Stimulated activated CD8-positive, alpha-beta memory T cell treated with anti-CD3 and anti-CD28 coated beads, Interleukin-4, amount 100 ng/mL, for 48 hours (primary cell): ENCODE measurements around the gene ACHE.

ENCODE experiments used
- DNase-seq: peaks from one replicate; pipeline ENCODE4 v3.0.0-alpha.2; 2020

Gene ACHE

DNA sequence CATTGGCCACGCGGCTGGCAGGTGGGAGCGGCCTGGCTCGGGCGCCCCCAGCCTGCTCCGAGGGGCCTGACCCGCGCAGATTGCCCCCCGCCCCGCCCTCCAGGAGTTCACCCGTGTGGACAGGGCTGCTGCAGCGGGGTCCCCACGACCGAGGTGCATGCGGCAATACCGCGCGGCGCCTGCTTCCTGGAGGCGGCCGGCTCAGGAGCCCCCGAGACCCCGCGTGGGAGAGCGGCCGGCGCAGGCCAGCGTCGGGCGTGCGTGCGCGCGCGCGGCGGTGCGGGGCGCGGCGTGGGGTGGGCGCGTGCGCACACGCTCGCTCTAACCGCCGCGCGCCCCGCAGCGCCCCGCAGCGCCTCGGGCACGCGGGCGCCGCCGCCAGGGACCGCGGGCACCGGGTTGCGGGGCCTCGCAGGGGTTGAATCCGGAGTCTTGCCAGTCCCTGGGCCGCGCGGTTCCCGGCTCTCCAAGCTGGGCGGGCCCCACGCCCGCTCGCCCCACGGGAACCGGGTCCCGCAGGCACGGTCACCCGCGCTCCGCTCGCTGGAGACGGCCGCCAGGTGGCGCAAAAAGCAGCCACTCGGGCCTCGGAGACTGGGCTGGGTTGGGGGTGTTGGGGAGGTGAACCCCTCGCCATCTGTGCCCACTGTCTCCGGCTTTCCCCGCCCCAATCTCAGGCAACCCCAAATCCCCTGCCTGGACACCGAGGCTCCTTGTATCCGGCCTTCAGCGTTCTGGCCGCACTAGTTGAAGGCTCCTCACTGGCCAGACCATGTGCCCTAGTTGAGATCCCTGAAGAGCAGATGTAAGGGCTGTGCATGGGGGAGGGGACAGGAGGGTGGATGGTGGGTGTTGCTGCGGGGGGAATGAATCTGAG is 1.3 kb upstream of the ACHE start:
- DNase-seq: peak; percentile 81

DNA sequence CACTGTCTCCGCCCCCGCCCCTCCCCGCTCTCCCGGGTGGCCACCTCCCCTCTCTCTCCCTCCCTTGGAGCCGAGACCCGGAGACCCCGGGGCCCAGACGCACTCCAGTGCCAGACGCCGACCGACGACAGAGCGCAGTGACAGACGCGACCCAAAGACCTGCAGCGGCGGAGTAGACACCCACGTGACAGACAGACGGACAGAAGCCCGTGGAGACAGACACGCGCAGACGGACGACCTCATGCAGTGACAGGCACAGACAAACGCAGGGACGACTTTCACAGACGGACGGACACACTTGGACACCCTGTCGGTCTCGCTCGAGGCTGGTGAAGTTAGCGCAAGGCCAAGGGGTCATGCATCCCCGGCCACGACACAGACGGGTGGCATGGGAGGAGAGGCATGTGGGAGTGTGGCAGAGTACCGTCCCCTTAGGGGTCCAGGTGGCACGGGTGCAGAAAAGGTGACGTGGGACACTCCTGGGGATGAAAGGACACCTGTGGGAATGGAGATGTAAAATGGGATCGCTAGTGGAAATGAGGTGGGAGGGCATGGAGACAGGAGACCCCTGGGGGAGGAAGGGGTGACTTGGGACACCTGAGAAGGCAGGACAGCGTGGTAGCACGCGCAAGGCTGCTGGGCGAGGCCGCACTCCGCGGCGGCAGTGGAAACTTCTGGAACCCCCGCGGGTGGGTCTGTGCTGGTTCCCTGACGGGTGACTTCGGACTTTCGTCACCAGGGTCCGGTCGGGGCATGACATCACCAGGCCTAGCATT is 456 bp upstream of the ACHE start:
- peak; percentile 48 for DNase-seq

- DNase-seq: peak; percentile 85
Measured at GRCh38 chr7:100894860-100895700, 608 bp downstream of the ACHE start.

- no peak for DNase-seq
Measured at GRCh38 chr7:100893910-100894721, 1.6 kb downstream of the ACHE start.

DNA sequence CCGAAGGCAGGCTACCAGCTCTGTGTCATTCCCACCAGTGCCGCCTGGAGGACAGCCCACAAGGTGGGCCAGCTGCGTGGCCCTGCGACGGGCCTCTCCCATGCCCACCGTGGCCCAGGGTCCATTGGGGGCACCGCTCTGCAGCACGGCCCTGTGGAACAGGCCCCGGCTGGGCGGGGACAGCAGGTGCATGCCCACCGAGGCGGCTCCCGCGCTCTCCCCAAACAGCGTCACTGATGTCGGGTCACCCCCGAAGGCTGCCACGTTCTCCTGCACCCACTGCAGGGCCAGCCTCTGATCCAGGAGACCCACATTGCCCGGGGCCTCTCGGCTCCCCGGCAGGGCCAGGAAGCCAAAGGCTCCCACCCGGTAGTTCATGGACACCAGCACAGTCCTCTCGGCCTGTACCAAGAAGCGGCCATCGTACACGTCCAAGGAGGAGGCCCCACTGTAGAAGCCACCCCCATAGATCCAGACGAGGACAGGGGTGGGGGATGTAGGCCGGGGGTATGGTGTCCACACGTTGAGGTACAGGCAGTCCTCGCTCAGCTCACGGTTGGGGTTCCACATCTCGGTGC is 2.3 kb downstream of the ACHE start:
- no peak for DNase-seq

GRCh38 chr7:100892364-100893317 is 3.0 kb downstream of the ACHE start:
- no peak for DNase-seq

GRCh38 chr7:100891568-100892247 is 4.0 kb downstream of the ACHE start:
- DNase-seq: no peak

DNA sequence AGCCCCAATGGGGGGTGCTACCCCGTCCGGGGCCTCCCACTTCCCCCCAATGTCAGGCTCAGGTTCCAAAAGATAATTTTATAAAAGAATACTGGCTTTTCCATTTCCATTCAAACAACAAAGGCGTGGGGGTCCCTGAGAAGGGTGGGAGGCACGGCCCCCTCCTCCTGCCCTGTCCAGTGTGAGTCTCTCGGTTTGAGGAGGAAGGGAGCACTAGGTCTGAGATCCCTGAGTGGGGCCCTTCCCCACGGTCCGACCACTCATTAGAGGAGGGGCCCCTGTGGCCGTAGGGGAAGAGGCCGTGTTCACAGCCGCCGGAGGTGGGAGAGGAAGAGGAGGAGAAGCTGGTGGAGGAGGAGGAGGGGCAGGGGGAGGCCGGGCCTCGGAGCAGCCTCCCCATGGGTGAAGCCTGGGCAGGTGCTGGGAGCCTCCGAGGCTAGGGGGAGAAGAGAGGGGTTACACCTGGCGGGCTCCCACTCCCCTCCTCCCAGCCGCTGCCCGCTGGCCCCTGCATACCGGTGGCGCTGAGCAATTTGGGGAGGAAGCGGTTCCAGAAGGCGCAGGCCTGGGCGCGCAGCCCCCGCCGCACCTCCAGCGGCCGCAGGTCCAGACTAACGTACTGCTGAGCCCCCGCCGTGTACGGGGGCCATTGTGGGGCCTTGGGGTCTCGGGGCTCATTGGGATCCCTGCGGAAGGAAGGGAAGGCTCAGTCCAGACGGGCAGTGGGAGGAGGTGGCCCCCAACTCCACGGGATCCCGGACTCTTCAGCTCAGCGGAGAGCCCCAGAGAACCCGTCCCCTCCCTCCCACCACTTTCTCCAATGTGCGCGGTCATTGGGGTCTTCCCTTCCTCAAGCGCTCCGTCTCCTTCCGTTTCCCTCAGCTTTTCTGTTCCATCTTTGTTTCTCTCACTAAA is 4.8 kb downstream of the ACHE start:
- DNase-seq: no peak

DNA sequence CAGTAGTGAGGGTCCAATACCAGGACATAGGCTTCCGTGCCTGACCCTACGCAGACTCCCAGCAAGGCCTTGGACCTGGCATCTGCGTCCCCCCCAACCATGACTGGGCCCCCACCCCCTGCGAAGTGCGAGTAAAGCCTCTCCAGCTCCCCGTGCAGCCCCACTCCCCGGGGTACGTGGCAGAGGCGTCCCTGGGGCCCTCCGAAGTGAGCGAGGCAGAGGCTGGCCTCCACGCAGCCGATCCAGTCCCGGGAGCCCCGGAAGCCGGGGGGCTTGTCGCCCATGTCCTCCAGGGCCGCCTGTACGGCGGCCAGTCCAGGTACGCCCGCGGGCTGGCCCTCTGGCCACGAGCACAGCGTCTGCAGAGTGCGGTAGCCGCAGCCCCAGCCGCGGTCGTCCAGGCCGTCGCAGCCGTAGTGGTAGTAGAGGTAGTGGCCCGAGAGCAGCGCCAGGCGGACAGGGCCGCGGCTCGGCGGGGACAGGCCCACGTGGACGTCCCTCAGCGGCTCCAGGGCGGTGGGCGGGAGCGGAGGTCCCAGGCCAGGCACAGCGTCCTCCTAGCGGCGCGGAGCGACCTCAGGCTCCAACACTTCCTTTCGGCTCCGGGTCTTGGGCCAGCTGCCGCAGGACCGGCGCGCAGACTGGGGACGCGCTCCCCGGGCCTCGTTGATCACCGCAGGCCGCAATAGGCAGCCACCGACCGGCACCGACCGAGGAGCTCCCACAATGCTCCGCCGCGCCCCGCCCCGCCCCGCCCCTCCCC is 6.5 kb downstream of the ACHE start, which contains the start of gene UFSP1:
Gene UFSP1 (minus strand): TSS at position 728 of the 763 bp plus-strand sequence. CDS start 444 bp downstream, at position 284.
- no peak for DNase-seq

GRCh38 chr7:100888291-100888987 is 7.2 kb downstream of the ACHE start:
- DNase-seq: no peak

DNA sequence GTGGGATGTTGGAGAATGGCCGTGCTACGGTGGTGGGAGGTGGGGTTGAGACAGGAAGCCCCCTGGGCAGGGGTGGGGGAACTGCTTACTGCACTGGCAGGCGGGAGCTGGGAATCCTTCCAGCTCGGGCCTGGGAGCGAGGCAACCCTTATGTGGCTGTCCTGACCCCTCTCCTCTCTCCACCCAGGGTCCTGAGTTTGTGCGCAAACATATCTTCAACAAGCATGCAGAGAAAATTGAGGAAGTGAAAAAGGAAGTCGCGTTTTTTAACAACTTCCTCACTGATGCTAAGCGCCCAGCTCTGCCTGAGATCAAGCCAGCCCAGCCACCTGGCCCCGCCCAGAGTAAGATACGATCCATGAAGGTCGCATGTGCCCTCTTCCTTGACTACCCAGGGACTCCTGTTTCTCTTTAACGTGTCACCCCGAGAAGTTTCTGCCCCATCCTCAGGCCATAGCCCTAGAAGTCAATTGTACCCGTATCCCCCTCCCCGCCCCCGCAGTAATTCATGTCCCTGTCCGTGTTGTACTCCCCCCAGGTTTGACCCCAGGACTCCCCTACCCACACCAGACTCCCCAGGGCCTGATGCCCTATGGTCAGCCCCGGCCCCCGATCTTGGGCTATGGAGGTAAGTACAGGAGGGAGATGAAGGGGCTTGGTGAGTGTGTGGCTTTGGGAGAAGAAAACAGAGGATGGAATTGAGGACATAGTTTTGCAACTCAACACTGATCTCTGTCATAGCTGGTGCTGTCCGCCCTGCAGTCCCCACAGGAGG is 8.0 kb downstream of the ACHE start:
- peak; percentile 69 for DNase-seq

GRCh38 chr7:100886936-100887515 is 8.7 kb downstream of the ACHE start:
- DNase-seq: no peak

DNA sequence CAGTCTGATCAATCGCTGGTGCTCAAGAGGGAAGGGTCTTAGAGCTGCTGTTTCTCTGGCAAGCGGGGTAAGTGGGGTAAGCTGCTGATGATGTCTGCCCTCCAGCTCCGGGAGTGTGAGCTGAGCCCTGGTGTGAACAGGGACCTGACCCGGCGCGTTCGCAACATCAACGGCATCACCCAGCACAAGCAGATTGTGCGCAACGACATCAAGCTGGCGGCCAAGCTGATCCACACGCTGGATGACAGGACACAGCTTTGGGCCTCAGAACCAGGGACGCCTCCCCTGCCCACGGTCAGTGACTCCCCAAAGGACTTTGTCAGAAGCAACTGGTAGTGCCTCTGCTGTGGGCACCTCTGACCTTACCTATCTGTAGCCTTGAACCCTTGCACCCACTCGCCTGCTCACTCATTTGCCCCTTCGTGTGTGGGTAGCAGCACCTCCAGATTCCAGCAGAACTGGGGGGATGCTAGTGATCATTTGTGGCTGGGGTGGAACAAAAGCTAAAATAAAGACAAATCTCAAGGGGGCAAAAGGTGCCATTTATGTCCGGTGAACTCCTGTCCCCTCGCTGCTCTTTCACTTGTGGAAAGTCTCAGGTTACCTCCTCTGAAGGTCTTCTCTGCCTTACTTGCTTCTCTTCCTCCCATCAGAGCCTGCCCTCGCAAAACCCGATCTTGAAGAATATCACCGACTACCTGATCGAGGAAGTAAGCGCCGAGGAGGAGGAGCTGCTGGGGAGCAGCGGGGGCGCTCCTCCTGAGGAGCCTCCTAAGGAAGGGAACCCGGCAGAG is 9.3 kb downstream of the ACHE start:
- DNase-seq: no peak

- DNase-seq: no peak
Measured at GRCh38 chr7:100885440-100886141, 10.1 kb downstream of the ACHE start.
